Effector CD4-positive, alpha-beta T cell (primary cell): ENCODE results near the gene CNTNAP2.
A peak's percentile ranks its signal among the peaks of the same experiment; 100 is the strongest.

Source experiments
- DNase-seq: peaks from one replicate; pipeline ENCODE4 v3.0.0-alpha.2; 2020

Gene CNTNAP2

GRCh38 chr7:148245381-148245780, 2128.8 kb downstream of the CNTNAP2 start:
- DNase-seq, result no peak

- DNase-seq, result no peak
These were observed 2137.0 kb downstream of the CNTNAP2 start for GRCh38 chr7:148253629-148254028.

GRCh38 chr7:148255333-148255732, 2138.7 kb downstream of the CNTNAP2 start:
- DNase-seq, result no peak

DNA sequence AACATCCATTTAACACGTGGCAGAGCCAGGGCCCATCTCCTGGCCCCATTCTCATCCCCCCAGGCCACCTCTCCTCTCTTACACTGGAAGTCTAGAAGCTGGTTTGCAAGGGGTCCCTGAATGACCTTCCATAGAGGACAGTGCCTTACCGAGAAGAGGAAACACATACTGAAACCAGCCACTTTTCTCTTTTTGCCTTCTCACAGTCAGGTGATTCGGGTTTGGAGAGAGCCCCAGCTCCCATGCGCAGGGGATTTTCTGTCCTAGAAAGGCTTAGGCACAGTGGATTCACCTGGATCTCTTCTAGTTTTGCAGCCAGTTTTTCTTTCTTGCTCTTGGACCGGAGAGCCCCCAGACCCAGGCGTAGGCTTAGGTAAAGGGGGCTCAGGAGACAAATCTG, 2139.8 kb downstream of the CNTNAP2 start:
- DNase-seq, result no peak

DNA sequence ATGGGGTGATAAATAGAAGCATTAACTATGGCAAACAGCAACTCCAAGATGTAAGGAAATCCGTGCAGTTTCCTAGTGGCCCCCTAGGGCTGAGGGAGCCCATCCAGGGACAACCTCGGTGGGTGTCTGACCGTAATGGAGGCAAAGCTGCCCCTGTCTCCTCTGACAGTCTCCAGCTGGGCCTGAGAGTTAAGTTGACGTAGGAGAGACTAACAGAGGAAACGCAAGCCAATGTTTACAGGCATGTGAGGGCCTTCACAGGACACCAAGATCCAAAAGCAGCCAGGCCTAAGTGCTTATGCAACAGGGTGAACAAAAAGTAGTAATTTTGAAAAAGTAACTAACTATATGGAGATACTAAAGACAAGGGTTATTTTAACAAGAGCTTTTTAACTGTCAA, 2144.0 kb downstream of the CNTNAP2 start:
- no peak for DNase-seq

DNA sequence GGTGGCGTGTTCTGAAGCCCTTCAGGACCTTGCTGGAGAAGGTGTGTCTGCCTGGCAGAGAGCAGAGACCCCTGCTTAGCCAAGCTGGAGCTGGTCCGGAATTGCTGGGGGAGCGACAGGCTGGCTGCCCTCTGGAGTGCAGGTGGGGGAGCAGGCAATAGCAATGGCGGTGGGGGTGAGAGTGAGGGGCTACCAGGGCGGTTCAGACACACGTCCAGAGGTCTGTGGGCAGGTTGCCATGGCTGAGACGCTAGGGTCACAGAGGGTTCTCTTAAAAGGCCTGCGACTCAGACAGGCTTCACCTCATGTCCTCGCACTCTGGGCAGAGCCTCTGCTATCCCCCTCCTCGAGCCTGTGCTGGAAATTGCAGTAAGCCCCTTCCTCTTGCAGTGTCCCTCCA, 2144.9 kb downstream of the CNTNAP2 start:
- no peak for DNase-seq

DNA sequence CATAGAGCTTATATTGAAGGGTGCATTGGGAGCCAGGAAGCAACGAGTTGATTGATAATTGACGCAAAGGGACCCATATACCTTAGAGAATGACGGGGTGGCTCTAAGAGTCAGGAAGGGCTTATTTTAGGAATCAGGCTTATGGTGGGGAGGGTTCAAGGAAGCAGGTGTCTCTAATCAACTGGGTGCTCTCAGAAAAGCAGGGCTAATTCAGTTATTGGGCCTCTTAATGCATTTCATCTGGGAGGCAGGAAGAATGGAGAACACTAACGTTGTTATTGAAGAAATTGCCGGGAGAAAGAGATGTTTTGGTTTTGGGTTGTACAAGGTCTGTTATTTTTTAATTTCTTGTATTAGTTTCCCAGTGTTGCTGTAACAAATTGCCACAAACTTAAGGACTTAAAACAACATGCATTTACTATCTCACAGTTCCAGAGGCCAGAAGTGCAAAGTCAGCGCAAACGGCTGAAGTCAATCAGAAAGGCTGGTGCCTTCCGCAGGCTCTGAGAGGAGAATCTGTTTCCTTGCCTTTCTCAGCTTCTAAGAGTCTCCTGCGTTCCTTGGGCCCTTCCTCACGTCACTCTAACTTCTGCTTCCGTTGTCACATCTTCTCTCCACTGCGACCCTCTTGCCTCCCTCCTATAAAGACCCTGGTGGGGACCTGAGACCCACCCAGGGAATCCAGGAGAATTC, 2145.5 kb downstream of the CNTNAP2 start:
- no peak for DNase-seq

GRCh38 chr7:148262721-148263229, 2146.2 kb downstream of the CNTNAP2 start:
- peak; percentile 46 for DNase-seq

DNA sequence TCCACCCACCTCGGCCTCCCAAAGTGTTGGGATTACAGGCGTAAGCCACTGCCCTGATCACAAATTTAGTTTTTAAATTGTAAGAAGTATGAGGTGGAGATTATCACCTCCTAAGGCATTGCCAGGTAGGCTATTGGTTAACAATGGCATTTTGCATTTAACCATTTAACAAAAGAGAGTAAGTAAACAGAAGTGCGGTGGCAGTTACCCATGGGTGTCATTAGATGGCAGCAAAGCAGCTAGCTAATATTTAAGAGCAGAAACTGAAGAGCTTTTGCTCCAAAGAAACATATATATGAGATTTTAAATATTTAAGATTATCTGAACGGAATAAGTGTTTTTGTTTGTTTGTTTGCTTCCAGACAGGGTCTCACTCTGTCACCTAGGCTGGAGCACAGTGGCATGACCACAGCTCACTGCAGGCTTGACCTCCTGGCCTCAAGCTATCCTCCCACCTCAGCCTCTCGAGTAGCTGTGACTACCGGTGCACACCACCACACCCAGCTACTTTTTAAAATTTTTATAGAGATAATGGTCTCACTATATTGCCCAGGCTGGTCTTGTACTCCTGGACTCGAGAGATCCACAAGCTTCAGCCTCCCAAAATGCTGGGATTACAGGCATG, 2148.4 kb downstream of the CNTNAP2 start:
- no peak for DNase-seq

- no peak for DNase-seq
These were observed 2149.3 kb downstream of the CNTNAP2 start for GRCh38 chr7:148265896-148266295.

- no peak for DNase-seq
These were observed 2150.2 kb downstream of the CNTNAP2 start for GRCh38 chr7:148266795-148267194.

DNA sequence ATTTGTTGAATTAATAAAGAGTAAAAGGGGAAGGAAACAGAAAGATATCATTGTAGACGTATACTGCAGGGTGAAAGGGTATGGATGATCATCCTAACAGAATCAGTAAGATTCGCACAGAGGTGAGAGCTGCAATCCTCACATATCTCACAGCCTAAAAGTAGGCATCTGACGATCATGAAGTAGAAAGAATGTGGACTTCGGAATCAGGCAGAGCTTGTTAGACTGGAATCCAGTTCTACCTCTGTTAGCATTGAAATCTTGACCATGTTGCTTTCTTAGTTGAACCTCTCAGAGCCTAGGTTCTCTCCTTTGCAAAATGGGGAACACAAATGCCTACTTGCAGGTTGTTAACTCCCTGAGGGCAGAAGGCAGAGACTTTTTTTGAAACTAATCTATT, 2154.0 kb downstream of the CNTNAP2 start:
- no peak for DNase-seq

GRCh38 chr7:148274118-148274517, 2157.5 kb downstream of the CNTNAP2 start:
- DNase-seq, result no peak

DNA sequence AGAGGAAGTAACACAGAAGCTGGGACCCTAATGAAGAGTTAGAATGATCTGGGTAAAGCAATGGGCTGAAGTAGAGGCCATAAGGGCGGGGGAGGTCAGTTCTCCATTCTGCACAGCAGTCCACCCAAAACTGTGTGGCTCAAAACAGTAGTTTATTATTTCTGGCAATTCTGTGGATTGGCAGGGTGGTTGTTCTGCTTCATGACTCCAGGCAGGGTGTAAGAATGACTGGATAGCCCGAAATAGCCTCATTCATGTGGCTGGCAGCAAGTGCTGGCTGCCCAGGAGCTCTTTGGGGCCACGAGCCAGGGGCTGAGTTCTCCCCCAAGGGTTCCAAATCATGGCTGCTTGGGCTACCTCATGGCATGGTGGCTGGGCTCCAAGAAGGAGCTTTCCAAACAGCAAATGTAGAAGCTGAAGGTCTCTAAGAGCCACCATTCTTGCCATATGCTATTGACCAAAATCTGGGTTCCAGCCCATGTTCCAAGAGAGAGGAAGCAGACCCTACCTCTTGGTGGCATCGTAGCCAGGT, 2158.8 kb downstream of the CNTNAP2 start:
- DNase-seq, result no peak

DNA sequence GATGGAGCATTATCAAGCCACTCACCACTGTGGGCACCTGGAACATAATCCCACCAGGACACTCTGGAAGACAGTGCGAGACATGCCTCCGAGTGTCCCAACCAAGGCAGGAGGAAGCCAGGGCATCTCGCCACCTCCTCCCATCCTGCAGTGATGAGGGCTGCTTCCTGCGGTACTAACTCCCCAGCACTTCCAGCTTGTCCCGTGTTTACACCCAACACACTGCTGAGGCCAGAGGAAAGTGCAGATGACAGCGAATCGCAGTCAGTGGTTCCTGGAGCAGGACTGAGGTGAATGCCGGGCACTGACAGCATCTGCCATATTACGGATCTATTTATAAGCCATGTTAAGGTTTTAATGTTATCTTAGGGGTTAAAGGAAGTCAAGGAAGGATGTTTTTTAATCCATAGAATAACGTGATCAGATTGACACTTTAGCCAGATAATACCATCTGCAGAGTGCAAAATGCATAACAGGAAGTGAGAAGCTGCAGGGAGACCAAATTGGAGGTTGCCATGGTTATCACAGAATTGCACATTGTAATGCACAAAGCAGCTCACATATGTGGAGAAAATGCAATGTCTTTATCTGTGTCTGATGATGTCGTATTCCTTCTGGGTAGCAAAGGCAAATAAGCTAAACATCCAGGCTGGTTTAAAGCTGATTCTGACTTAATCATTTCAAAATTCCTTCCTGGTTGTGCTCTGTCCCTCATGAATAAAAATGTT, 2159.9 kb downstream of the CNTNAP2 start:
- DNase-seq, result no peak

DNA sequence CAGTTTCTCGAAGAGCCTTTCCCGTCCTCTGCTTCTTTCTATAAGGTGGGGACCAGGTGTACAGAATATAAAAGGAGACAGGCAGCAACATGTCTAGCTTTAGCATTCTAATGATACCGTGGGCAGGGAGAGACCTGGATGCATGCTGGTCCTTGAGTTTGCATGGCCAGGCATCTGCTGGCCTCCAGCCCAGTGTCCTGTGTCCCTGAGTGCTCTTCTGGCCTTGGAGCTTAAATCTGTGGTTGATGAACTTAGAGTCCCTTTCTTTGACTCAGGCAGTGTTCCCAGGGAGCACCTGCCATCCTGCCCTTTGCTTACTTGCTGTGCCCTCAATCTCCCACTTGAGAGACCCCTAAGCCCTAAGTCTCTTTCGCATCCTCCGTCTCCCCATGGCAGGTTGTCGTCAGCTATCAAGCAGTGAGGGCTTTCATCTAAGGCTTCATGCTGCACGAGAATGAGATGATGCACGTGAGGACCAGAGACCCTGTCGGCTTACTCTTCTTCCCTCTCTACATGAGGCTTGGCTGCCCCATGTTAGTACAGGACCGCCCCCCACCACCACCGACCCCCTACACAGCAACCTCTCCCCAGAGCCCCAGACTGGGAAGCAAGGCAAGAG, 2160.6 kb downstream of the CNTNAP2 start:
- DNase-seq, result no peak

DNA sequence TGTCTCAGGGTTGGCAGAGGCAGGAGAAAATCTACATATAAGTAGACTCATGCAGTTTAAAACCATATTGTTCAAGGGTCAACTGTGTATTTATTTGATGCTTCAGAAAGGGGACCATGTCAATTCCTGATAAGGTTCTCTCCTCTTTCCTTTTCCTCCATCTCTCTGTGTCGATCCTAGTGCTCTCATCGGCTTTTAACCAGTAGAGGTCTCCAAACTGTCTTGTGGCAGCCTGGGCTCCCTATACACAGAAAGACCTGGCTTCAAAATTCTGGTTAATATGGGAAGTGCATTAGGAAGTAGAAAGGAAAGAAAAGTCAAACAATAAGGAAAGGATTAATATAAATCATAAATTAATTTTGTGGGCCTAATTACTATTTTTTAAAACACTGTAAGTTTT, 2169.5 kb downstream of the CNTNAP2 start:
- no peak for DNase-seq

- no peak for DNase-seq
These were observed 2170.9 kb downstream of the CNTNAP2 start for GRCh38 chr7:148287538-148287937.

DNA sequence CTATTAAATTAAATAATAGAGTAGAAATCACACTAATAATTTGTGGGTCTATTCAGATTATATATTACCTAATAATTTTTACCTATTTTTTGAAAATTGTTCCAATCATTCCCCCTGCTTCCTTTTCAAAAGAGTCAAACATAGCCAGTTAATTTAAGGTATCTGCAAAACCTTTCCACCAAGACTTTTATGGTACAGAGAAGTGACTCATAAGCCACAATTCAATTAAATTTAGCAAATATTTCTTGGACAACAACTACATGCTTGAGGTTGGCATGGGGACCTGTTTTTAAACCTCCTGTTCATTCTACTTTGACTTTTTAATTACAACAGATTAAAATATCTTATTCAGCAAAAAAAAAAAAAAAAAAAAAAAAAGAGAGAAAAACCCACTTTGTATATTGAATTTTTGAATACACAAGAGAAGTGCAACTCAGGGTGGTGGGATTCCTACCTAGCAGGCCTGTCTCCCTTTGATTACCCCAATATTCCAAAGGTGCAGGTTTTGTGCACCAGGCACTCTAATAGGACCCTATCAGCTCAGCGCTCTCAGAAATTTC, 2172.1 kb downstream of the CNTNAP2 start:
- no peak for DNase-seq

DNA sequence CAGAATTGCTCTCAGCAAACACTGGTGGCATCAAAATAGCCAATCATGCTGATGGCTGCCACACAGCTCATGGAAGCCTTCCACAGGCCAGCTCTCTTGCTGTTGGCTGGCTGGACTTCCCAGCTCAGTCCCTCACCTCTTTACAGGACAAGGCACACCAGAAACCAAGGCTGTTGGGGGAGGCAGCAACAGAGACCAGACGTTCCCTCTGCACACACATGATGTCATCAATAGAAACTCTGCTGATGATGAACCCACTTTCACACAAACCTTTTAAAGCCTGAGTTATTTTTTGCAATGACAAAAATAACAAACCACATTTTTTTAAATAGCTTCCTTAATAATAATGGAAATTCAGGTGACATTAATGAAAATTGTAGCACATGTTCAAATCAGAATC, 2173.0 kb downstream of the CNTNAP2 start:
- no peak for DNase-seq

DNA sequence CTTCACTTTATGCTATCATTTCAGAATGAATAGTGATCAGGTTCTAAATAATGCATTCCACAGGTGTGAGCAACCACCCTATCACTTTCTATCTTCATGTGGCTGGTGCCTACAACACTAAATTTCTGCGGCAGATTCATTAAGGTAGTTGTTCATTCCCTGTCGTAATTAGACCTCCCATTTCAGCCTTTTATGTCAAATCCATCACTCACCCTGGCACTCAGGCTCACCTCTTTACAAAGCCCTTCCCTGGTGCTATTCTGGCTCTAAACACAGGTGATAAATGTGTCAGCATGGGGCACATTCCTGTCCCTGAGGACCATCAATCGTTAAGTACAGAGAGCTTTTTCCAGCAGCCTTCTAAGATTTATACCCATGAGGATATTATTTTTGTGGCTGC, 2173.9 kb downstream of the CNTNAP2 start:
- no peak for DNase-seq

GRCh38 chr7:148291799-148292198, 2175.2 kb downstream of the CNTNAP2 start:
- DNase-seq, result no peak
